GM21515 (cell line): ENCODE measurements around the gene GJC2.
"Not testable (repeated sequence)": the region's sequence is repeated elsewhere in the genome, so short reads cannot be mapped to it uniquely, and the experiment has no call there.

Experiments
- ATAC-seq: cut with Tn5 transposase; IDR thresholded peaks from one replicate; pipeline ENCODE4 v1.9.1; 2021; ENCODE audit not compliant: unreplicated experiment

The GJC2 gene

GRCh38 chr1:228170666-228171065 is 20.9 kb downstream of the GJC2 start:
- no peak for ATAC-seq

- no peak for ATAC-seq
Measured at GRCh38 chr1:228171221-228171891, 21.6 kb downstream of the GJC2 start.

DNA sequence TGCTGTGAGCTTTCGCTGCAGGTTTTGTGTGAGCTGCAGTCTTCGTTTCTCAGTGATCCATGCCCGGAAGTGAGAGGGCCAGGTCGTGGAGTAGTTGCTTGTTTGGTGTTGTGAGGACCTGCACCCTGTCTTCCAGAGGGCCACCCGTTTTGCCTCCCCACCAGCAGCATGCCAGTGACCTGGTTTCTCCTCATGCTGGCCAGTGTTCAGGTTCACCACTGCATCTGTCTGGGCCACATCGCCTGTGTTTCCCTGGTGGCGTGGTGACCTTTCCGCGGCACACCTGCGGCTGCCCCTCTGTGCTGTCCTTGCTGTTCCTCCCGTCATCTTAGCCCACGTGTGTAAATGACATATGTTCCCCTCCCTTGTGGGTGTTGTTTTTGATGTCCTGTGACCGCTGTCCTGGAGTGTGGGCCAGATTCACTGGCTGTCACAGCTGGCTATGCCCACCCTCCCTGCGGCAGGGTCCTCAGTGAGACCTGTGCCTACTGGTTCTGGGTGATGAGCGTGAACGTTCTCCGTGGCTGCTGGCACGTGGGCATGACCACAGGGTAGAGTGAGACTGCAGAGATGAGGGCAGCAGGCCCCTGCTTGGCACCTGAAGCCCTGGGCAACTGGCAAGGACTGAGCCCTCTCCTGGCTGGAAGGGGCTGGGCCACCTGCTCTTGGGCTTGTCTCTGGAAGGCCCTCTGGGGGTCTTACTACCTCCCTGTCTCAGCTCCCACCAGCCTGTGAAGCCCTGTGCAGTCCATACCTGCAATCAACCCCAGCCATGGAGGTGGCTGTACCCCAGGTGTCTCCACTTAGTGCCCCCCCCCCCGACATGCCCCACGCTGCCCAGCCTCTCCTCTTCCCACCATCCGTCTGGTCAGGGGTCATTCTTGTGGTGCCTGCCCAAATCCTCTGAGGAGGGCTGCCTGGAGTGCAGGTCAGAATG is 23.1 kb downstream of the GJC2 start:
- no peak for ATAC-seq

DNA sequence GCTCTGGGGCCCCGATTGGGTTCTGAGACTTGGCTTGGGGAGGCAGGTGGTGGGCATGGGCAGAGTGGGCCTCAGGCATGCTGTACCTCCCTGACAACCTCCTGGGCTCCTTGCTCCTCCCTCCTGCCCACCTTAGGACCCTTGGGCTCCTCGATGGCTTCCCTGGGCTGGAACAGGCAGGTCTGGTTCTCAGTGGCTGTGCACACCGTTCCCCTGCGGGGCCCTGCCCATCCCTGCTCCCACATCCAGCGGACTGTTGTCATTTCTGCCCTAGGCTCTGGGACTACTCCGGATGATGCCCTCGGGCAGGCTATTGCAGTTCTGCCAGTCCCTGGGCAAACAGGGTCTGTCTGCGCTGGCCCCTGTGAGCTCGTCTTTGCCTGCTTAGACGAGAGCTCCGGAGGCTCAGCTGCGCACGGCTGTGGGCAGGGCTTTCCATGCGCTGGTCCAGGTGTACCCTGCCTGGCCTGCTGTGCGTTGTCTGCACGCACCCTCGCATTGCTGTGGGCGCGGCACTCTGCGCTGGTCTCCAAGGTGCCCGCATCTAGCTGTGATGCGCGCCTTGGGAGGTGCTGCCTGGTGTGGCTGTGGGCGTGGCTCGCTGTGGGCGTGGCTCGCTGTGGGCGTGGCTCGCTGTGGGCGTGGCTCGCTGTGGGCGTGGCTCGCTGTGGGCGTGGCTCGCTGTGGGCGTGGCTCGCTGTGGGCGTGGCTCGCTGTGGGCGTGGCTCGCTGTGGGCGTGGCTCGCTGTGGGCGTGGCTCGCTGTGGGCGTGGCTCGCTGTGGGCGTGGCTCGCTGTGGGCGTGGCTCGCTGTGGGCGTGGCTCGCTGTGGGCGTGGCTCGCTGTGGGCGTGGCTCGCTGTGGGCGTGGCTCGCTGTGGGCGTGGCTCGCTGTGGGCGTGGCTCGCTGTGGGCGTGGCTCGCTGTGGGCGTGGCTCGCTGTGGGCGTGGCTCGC is 24.1 kb downstream of the GJC2 start:
- ATAC-seq: not testable (repeated sequence)

- no peak for ATAC-seq
Measured at GRCh38 chr1:228174482-228175315, 25.0 kb downstream of the GJC2 start.

- no peak for ATAC-seq
Measured at GRCh38 chr1:228175316-228176023, 25.7 kb downstream of the GJC2 start.

GRCh38 chr1:228176024-228176395 is 26.3 kb downstream of the GJC2 start:
- ATAC-seq: no peak

- no peak for ATAC-seq
Measured at GRCh38 chr1:228176461-228177182, 26.9 kb downstream of the GJC2 start.

- ATAC-seq: no peak
Measured at GRCh38 chr1:228177183-228177475, 27.4 kb downstream of the GJC2 start.

- ATAC-seq: no peak
Measured at GRCh38 chr1:228177721-228178710, 28.3 kb downstream of the GJC2 start.

- no peak for ATAC-seq
Measured at GRCh38 chr1:228178737-228179684, 29.3 kb downstream of the GJC2 start.

DNA sequence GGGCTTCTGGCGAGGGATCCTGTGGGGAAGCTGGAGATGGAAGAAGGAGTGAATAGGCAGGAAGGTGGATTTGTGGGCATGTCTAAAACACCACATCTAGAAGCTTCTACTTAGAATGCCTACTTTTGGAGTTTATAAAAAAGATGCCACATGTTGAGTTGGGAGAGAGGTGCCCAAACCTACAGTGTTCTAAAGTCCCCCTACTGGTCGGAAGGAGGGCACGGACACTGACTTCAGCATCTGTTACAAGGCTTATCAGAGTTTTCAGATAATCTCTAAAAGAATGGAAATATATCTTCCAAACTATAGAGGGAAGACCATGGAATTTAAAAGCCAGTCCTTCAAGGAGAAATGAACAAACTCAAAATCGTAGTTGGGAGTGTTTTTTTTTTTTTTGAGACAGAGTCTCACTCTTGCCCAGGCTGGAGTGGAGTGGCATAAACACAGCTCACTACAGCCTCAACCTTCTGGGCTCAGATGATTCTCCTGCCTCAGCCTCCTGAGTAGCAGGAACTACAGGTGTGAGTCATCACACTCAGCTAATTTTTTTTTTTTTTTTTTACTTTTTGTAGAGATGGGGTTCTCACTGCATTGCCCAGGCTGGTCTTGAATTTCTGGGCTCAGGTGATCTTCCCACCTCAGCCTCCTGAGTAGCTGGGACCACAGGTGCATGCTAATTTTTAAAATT is 30.7 kb downstream of the GJC2 start:
- no peak for ATAC-seq

GRCh38 chr1:228180959-228181644 is 31.4 kb downstream of the GJC2 start:
- ATAC-seq: no peak

- no peak for ATAC-seq
Measured at GRCh38 chr1:228181645-228182034, 31.9 kb downstream of the GJC2 start.

- ATAC-seq: no peak
Measured at GRCh38 chr1:228182296-228183030, 32.7 kb downstream of the GJC2 start.
